Activated gamma-delta T cell (primary cell): ENCODE results near the gene SLC41A3.

Source experiments
- DNase-seq: peaks from one replicate; lab custom pipeline; 2025; lab: John Stamatoyannopoulos, UW

SLC41A3 gene

DNA sequence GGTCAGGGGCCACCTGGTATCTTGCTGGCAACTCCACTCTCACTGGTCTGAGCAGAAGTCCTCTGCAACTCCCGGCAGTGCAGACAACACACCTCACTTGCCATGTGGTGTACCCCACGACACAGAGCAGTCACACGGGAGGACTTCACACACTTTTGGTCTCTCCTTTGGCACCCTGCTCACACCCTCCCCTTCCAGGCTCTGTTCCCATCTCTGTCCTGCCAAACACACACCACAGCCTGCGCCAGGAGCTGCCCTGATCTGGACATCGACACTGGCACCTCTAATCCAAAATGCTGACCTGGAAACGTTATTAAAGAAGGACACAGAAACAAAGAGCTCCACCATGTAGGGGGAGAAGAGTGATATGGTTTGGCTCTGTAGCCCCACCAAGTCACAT lies 57.2 kb downstream of the SLC41A3 start:
- DNase-seq = no peak

DNA sequence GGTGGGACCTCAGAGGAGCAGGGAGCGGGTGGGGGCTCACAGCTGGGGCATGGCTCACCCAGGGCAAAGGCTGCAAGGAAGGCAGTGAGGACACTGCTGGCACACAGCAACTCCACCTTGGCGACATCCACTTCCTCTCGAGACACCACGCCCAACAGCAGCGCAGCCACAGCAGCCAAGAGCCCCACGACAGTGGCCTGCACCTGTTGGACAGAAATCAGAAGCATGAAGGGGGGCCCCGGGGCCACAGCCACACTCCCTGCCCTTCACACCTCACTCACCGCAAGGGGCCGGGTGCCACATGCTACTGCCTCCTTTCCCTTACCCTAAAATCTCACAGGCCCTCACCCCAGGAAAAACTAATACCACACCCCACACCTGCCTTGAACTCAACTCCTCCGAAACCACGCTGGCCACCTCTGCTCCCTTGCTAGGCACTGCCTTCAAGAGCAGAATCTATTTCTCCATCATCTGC lies 57.6 kb downstream of the SLC41A3 start:
- DNase-seq = no peak

DNA sequence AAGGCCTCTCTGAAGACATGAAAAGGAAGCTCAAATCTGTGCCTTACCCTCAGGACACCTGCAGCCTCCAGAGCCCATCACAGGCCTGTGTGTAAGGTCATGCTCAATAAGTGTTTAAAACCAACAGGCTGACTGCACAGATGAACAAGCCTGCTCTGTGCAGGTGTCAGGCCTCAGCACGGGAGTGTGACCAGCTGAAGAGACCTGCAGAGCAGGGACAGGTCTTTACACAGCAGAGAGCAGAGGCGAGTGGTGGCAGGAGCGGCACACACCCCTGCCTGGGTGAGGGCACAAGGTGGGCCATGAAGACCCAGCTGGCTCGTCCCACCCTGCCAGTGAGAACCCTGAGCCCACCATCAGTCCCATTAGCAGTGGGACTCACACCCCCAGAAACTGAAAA lies 58.1 kb downstream of the SLC41A3 start:
- no peak for DNase-seq

DNA sequence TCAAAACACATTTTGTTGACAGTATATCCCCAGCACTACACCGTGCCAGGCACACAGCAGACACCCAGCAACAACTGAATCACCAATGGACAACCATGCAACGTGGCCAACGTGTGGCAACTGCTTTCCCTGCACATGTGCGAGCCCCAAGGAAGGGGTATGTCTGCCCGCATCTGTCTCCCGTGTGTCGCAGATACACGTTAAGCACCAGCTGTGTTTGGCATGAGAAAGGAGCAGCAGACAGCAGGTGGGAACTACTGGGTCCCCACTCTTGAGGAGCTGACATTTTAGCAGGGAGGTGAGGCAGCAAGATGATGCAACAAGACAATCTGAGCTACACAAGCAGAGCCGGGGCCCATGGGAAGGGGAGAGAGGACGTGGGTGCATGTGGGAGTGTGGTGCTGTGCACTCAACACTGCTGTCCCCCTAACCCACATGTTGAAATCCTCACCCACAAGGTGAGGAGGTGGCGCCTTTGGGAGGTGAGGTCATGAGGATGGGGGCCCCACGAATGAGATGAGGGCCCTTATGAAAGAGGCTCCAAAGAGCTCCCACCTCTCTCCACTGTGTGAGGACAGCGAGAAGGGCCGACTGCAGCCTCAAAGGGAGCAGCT lies 58.7 kb downstream of the SLC41A3 start:
- no peak for DNase-seq

DNA sequence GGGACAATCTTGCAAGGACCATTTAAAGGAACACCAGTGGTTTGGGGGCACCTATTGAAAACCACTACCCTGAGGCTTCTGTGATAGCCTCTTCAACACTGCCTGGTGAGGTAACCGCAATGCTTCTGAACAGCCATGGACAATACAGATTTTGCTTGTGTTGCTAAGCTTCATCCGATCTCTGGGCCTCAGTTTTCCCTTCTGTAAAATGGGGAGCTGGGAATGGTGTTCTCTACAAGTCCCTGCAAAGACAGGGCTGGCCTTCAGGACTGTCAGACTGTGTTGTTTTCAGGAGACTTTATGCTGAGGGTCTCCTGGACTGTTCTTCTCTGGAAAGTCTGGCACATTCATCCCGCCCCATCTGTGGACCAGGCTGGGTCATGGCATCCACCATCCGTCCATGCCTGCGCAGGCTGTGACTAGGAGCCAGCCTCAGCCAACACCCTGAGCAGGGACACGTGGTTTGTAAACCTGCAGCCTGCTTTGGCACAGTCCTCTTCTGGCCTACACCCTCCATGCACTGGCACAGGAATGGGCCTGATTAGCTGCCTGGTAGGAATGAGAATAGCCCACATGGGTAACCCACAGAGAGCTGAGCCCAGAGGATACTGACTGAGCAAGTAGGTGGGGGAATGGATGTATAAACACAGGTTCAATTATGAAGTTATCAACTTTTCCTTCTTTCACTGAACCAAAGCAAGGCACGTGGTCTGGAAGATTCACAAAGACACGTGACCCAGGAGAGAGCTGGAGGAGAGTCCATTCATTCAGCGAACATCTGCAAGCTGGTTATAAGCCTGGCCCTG lies 59.7 kb downstream of the SLC41A3 start:
- DNase-seq = no peak

DNA sequence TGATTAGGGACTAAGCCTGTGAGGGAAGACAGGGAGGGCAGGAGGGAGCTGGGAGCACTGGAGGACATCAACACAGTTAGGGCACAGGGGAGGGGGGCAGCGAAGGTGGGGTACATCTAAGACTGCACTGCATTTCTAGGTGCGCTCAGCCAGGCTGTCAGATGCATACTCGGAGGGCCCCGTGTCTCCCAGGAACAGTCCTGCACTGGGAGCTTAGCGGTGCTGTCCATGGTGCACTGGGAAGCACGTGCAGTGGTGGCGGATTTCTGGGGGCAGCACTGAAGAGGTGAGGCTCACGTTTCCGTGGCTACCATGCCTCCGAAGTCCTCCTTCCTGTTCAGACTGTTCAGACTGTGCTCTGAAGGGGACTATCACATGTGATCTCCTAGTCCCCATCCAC lies 60.5 kb downstream of the SLC41A3 start:
- DNase-seq = no peak

DNA sequence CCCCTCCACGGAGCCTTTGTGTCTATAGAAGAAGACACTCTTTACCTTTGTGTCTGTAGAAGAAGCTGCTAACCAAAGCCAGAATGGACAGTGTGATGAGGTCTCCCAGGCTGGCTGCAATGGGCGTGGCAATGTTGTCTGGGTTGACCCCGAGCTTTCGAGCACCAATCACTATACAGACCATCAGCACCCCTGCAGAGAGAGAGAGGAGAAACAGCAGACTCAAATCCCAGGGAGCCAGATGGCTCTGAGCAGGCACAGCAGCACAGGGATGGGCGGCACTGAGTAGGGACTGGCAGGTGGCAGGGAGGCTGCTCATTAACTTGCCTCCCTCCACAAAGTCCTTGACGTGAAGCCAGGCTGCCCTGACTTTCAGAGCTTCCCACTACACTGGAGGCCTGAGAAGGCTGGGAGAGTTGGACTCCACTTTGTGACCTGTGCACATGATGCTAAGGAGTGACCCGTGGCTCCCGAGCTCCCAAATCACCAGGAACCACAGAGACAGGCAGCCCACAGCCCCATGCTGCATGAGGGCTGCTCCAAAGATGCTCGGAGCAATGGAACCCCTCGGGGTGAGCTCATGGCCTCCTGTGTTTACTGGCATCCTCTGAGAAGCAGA lies 61.1 kb downstream of the SLC41A3 start:
- no peak for DNase-seq

DNA sequence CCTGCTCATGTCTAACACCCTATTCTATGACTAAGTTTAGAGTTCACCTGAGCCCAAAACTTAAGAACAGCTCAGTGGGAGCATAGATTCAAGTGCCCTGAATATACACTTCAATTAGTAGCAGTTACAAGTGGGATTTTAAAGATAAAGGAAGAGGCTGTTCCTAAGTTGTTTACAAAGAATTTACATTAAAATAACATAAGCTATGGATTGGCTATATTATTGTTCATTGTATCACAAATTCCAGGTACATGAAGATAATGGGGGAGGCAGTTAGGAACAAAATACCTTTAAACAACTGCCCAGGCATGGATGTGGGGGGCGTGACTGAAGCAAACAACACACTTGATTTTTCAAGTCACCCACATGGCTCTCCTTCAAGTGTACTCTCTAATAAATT lies 62.2 kb downstream of the SLC41A3 start:
- DNase-seq = no peak

DNA sequence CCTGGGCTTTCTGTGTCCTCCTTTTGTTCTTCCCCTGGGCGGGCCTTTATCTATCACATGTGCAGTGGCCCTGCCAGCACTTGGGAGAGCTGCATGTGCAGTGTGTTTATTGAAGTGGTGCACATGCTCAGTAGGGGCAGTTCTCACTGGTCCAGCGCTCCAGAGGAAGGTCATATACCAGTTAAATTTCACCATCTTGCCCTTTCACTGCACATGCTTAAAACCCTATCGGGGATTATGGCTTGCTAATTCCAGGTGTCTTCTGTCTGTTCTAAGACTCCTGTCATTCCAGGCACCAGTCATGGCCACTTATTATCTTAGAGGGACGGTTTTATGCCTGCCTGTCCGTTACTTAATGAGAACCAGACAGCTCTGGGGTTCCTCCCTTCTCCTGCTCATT lies 62.7 kb downstream of the SLC41A3 start:
- no peak for DNase-seq

DNA sequence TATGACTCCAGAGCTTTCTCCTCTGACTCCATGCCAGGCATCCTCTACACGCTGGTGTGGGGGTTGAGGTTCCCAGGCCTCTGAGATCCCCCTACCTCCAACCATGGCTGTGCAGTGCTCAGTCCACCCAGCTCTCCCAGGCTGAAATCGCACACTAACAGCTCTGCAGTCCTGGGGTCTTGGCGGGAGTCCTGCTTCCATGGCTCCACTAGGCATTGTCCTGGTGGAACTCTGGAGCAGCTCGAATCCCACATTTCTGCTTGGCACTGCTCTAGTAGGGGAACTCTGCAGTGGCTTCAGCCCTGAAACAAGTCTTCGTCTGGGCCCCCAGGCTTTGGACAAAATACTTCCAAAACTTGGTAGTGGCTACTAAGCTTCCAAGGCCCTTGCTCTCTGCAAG lies 64.2 kb downstream of the SLC41A3 start:
- DNase-seq = no peak

DNA sequence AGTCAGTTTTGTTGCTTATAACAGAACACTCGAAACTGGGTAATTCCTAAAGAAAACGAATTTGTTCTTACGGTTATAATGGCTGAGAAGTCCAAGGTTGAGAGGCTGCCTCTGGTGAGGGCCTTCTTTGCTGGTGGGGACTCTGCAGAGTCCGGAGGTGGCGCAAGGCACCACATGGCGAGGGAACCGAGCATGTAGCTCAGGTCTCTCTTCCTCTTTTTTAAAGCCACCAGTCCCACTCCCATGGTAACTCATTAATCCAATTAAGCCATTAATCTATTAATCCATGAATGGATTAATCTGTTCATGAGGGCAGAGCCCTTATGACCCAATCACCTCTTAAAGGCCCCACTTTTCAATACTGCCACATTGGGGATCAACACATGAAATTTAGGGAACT lies 64.9 kb downstream of the SLC41A3 start:
- DNase-seq = no peak

DNA sequence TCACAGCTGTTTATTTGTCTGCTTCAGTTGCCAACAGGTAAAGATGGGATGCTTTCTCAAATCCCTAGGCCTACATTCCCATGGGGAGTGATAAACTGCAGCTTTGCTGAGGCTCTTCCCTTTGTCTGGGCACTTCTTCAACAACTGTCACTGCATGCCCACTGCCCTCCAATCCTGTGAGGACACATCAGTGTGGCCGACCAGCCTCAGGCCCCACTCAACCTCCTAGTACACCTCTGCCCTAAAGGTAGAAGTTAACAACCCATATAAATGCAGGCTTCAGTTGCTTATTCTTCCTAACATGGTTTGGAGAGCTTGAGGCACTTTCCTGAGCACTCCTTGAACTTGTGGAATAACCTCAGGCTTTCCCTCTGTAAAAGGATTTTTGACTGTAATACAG lies 65.4 kb downstream of the SLC41A3 start:
- DNase-seq = no peak

DNA sequence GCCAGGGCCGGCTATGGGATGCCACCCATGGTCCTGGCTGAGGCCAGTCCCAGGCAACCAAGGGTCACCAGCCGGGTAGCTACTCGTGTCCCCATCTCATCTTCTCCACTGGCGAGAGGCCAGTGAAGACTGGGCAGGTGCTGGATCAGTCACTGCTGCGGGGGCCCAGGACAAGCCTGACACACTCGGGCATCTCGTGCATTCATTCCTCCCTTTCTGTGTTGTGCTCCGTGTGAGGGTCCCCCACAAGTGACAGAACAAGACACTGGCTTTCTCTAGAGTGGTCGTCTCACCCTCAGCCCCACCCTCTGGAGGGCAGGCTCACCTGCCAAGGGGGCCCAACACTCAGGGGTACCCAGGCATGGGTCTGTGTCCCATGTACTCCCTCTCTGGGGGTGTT lies 66.6 kb downstream of the SLC41A3 start:
- DNase-seq = no peak

DNA sequence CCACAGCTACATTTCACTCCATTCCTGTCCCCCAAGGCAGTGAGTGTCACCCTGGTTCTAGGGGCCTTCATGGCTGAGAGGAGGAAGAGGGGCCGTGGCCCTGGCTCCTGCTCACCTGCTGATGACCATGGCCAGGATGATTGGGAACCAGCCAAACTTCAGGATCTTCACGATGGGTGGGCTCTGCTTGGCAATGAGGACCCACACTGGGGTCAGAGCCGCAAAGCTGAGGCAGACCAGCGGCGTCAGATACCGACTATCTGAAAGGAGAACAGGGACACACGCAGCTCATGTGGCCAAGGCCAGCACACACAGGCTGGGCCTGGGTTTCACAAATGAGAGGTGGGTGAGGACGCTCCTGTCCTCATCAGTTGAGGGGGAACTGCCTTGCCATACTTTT lies 67.3 kb downstream of the SLC41A3 start:
- DNase-seq = no peak

DNA sequence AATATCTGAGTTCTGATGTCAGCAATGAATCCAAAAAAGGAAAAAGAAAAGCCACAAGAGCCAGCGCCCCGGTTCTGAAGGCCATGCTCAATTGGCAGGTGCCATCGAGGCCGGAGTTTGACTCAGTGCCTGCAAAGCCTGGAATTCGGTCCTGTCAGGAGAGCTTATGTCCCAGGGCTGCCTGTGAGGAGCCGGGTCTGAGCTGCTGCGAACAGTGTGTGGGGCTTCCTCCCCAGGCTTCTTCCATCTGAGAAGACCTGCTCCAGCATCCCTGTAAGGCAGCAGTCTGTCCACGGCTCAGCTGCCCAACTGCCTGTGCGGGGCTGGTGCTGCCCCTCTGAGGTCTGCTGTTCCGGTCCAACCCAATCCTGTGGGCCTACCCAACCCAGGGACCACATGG lies 68.8 kb downstream of the SLC41A3 start:
- DNase-seq = no peak

DNA sequence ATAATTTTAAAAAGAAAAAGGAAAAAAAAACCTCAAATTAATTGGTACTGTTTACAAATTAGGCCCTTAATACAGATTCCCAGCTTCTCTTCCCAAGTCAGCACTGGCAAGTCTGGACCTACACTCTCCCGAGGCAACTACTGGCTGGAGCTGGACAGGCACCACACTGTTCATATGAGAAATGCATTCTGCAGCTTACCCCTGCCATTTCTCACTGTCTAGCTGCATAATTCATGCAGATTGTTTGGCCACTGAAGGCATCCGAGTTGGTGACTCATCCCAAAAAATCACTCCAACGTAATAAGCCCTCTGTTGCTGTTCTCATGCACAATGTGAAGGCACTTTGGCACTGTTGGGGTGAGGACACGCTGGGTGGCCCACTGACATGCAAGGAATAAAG lies 69.7 kb downstream of the SLC41A3 start:
- no peak for DNase-seq

DNA sequence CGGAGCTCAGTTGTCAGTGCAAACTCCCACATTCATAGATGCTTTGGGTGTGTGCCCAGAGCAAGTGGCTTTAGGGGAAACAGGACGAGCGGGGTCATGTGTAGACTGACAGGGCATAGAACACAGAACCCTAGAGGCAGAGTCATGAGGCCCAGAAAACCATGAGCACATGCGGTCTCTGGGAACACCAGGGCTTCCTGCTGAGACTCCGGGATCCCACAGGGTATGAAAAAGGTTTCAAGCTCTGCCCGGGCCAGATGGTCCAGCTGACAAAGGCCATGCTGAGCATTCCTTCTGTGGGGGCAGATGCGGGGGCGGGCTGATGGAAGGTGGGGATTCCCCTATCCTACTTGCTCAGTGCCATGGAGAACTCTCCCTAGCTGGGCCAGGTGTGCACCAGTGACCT lies 70.2 kb downstream of the SLC41A3 start:
- DNase-seq = no peak

DNA sequence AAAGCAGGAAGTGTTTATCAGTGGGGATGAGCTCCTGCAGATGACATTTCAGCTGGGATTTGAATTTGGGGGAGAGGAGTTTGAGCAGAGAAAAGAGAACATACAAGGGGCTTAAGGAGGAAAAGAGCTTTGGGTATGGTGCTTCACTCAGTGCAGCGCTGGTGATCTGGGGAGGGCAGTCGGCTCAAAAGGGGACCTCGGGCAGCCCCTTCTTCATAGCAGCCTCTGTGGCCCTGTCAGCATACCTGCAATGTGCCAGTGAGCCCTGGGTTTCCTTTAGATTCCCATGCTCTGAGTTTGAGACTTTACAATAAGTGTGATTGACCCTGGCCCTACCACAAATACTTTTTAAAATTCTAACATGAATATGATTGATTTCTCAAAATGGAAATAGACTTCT lies 74.7 kb downstream of the SLC41A3 start:
- DNase-seq = no peak

DNA sequence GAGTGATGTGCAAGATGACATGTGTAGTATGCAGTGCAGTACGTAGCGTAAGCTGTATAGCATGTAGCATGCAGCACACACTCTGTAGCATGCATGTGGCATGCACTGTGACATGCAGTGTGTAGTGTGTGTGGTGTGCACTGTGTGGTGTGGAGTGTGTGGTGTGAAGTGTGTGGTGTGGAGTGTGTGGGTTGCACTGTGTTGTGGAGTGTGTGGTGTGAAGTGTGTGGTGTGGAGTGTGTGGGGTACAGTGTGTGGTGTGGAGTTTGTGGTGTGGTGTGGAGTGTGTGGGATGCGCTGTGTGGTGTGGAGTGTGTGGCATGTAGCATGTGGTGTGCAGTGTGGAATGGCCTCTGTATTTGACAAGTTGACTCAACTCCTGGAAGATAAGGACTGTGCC lies 75.7 kb downstream of the SLC41A3 start:
- no peak for DNase-seq

DNA sequence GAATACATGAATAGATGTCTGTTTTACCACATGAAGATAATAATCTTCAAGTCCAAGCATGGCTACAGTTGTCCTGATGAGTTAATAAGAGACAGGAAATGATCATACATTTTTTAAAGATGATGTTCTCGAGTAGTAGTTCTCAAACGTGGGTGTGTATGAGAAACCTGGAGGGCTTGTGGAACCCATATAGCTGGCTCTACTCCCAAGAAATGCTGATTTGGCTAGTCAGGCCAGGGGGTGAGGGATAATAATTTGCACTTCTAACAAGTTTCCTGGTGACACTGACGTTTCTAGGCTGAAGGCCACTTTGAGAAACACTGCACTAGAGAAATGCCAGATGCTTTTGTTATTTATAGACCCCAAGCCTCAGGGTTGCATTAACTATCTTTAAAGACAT lies 78.0 kb downstream of the SLC41A3 start:
- no peak for DNase-seq

DNA sequence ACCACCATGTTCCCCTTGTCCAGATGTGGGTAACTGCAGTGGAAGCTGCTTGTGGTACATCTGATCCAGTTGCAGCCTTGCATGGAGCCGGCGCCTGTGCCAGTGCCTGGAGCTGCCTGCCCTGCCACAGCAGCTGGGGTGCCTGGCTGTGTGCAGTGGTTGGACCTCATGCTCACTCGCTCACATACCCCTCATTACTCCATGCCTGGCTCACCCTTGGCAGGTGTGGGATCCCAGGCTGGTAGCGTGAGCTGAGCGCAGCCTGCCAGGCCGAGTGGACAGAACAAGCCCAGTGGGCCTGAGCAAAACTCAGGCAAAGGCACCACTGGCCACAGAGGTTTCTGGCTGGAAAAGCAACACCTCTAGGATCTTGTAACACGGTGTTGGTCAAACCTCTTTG lies 79.2 kb downstream of the SLC41A3 start:
- DNase-seq = no peak

DNA sequence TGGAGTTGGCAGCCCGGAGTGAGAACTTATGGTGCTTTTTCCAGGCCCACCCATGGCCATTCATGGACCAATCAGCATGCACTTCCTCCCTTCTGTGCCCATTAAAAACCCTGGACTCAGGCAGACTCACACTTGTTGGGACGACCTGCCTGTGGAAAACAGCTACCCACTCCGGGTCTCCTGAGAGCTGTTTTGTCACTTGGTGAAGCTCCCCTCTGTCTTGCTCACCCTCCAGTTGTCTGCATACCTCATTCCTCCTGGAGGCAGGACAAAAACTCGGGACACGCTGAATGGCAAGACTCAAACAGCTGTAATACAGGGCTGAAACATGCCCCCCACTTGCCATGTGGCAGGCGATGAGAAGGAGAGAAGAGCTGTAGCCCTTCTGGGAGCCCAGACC lies 79.7 kb downstream of the SLC41A3 start:
- DNase-seq = no peak

DNA sequence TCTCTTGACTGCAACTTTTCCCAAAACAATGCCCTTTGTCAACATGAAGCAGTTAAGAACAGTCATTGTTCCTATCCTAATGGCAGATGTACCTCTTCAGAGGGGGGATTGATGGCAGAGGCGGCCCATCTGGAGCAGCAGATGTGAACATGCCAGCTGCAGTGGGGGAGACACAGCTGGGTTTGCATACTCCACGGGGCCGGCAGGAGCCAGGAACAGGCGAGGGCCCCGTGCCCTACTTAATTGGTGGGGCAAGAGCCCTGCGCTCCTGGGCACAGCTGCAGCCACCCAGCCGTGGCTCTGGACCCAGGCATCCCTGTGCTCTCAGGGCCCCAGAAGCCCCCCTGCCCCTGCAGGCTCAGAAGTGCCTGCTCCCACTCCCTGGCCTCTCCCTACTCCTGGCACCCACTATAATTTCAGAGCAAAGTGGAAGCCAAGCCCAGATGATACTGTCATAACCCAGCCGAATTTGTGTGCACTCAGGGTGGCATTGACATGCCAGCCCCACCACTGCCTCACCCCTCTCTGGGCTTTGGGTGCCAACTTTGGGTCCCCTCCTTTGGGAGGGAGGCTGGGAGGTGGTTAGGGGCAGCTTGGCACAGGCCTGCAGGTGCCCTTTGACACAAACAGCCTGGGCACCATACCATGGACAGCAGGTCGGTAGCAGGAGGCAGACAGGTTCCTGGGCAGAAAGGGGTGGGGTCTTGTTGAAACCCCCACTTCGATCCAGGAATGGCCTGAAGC lies 80.3 kb downstream of the SLC41A3 start:
- no peak for DNase-seq
